CD14-positive monocyte (primary cell): ENCODE results near the gene ETS1. TPM values are rescaled to one million over a fixed set of nuclear protein-coding genes. Genes with fewer than 3 reads are reported as not detected.

ENCODE experiments used
- DNase-seq, 3 donors: peaks; one replicate each; pipeline ENCODE4 v3.0.0-alpha.2; 2011 to 2022
- H2AFZ ChIP-seq: 2 replicates; pipeline ENCODE4 v1.6.0; 2012; ENCODE audit warnings: mild to moderate bottlenecking, low read depth, low read length, inconsistent platforms; ENCODE audit not compliant: insufficient read depth, poor library complexity, severe bottlenecking
- H3K27ac ChIP-seq, 2 donors: 1 replicate in 1 of 2; 2 replicates in 1 of 2; pipeline ENCODE4 v1.5.1; 2012 to 2013; ENCODE audit warnings: low read length in 2 of 2, control low read depth in 1 of 2, inconsistent platforms in 1 of 2, low read depth in 1 of 2, mild to moderate bottlenecking in 1 of 2
- H3K27me3 ChIP-seq, 2 donors: one replicate each; pipeline versions ENCODE4 v1.6.0 to v1.6.1; 2011 to 2013; ENCODE audit warnings: low read length in 2 of 2; ENCODE audit not compliant: control insufficient read depth in 2 of 2, insufficient read depth in 2 of 2
- H3K36me3 ChIP-seq, 2 donors: replicated peaks in 1 of 2; 1 replicate in 1 of 2; 2 replicates in 1 of 2; pipeline versions ENCODE4 v1.5.1 to v1.6.1; 2012 to 2013; ENCODE audit warnings: low read length in 2 of 2, control low read depth in 1 of 2, inconsistent platforms in 1 of 2, mild to moderate bottlenecking in 1 of 2; ENCODE audit not compliant: insufficient read depth in 2 of 2, control insufficient read depth in 1 of 2
- H3K4me1 ChIP-seq, 2 donors: 1 replicate in 1 of 2; 2 replicates in 1 of 2; pipeline versions ENCODE4 v1.5.1 to v1.6.1; 2012 to 2013; ENCODE audit warnings: low read length in 2 of 2, control low read depth in 1 of 2, inconsistent platforms in 1 of 2, mild to moderate bottlenecking in 1 of 2, moderate library complexity in 1 of 2; ENCODE audit not compliant: insufficient read depth in 2 of 2, control insufficient read depth in 1 of 2
- H3K4me2 ChIP-seq: replicated peaks from 2 replicates; pipeline ENCODE3; 2012; ENCODE audit warnings: low read length, moderate library complexity, mild to moderate bottlenecking; ENCODE audit not compliant: poor library complexity, severe bottlenecking; ENCODE audit errors: extremely low read depth
- H3K4me3 ChIP-seq, 3 experiments: fragments of 200-600 bp in 1 of 3; sonication (generic) in 1 of 3; replicated peaks in 1 of 3; 1 replicate in 2 of 3; 2 replicates in 1 of 3; pipeline ENCODE4 v1.5.1; 2011 to 2013; ENCODE audit warnings: low read length in 3 of 3, mild to moderate bottlenecking in 3 of 3, control low read depth in 2 of 3, low read depth in 2 of 3, inconsistent platforms in 1 of 3, moderate library complexity in 1 of 3
- H3K79me2 ChIP-seq: 2 replicates; pipeline ENCODE4 v1.6.0; 2012; ENCODE audit warnings: mild to moderate bottlenecking, control low read depth, inconsistent platforms, low read length, moderate library complexity; ENCODE audit not compliant: insufficient read depth
- H3K9ac ChIP-seq: 2 replicates; pipeline ENCODE4 v1.6.0; 2017; ENCODE audit warnings: low read length, mild to moderate bottlenecking; ENCODE audit not compliant: insufficient read depth, poor library complexity, severe bottlenecking
- H3K9me3 ChIP-seq, 2 donors: replicated peaks in 1 of 2; 1 replicate in 1 of 2; 2 replicates in 1 of 2; pipeline versions ENCODE4 v1.5.1 to v1.6.1; 2012 to 2013; ENCODE audit warnings: low read length in 2 of 2, control low read depth in 1 of 2; ENCODE audit not compliant: control insufficient read depth in 1 of 2, insufficient read depth in 1 of 2
- H4K20me1 ChIP-seq: 2 replicates; pipeline ENCODE4 v1.6.0; 2012; ENCODE audit warnings: mild to moderate bottlenecking, low read length, control low read depth, moderate library complexity; ENCODE audit not compliant: insufficient read depth
- H3K27ac Mint-ChIP-seq, 7 donors: one replicate each; pipeline ENCODE4 v1.8.0; 2020; ENCODE audit warnings: mild to moderate bottlenecking in 7 of 7, mixed read lengths in 7 of 7, moderate library complexity in 6 of 7, inconsistent platforms in 2 of 7
- H3K27me3 Mint-ChIP-seq, 3 donors: one replicate each; pipeline ENCODE4 v1.8.0; 2021 to 2022; ENCODE audit warnings: low read depth in 3 of 3, mild to moderate bottlenecking in 3 of 3, mixed read lengths in 3 of 3, moderate library complexity in 3 of 3, inconsistent platforms in 1 of 3
- H3K36me3 Mint-ChIP-seq, 2 donors: one replicate each; pipeline ENCODE4 v1.8.0; 2020; ENCODE audit warnings: mixed read lengths in 2 of 2, inconsistent platforms in 1 of 2, mild to moderate bottlenecking in 1 of 2
- H3K4me1 Mint-ChIP-seq: one replicate; pipeline ENCODE4 v1.8.0; 2020; ENCODE audit warnings: mild to moderate bottlenecking, mixed read lengths
- H3K4me3 Mint-ChIP-seq, 2 donors: one replicate each; pipeline ENCODE4 v1.8.0; 2020; ENCODE audit warnings: mild to moderate bottlenecking in 2 of 2, mixed read lengths in 2 of 2, moderate library complexity in 1 of 2
- H3K9me3 Mint-ChIP-seq, 7 donors: one replicate each; pipeline ENCODE4 v1.8.0; 2020 to 2022; ENCODE audit warnings: mixed read lengths in 7 of 7, mild to moderate bottlenecking in 6 of 7, moderate library complexity in 6 of 7, inconsistent platforms in 2 of 7
- WGBS: methylation state at CpG from one replicate; pipeline ENCODE4 v1.1.5; 2013; ENCODE audit warnings: missing lambda C conversion rate; ENCODE audit not compliant: insufficient coverage; 5-methylcytosine and 5-hydroxymethylcytosine counted together
- intact Hi-C, 2 donors: fragments of 100-400 bp; cut with micrococcal nuclease; formaldehyde crosslinking; loops; one replicate each; pipeline versions ENCODE4 v1.15.0 to v1.15.1; 2023
- polyA plus RNA-seq, 3 donors: library from polyadenylated mRNA; depleted of rRNA in 1 of 3; unstranded in 2 of 3; stranded (reverse) in 1 of 3; fragments of 300-500 nt in 2 of 3; fragments of >200 nt in 1 of 3; fragmentation: Illumina TruSeq in 2 of 3; gene quantifications; 1 replicate in 2 of 3; 2 replicates in 1 of 3; pipeline ENCODE4 v1.2.3, GENCODE V29; 2012 to 2021
- TF ChIP-seq, protein P1 (sequence below): fragments of 200-600 bp; IDR thresholded peaks from one replicate; pipeline ENCODE4 v1.8.0; 2022; ENCODE audit warnings: antibody characterized with exemption, mild to moderate bottlenecking

ETS1 gene
- polyA plus RNA-seq, 3 donors = 0.67 to 1.6 (median 1.6) TPM

DNA sequence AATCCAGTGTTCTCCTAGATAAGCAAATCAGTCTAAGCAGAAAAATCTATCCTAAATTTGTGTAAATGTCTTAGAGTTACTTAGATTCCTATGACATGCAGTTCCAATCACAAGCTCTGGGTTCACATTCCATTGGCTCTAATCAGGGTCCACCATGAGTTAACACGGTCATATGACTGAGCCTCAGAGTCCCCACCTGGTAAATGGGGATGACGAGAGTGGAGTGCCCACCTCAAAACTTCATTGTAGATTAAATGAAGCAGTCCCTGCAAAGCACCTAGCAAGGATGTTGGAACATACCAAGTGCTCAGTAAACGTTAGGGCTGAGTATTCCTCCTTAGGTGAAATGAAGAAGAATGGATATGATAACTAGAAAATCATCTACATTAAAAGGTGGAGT, 3.1 kb downstream of the ETS1 start:
- Mint-ChIP-seq H3K4me1 (peaks cover 49% of the 10 kb centered on the region), H3K4me3 (no peak overlapping the region), H3K27me3 (peaks cover 0 to 4% (median 0%) of the 10 kb centered on the region in 3 donors), H3K36me3 (no peaks in the 10 kb centered on the region), H3K27ac (no peak overlapping the region), H3K9me3 (peaks cover 0 to 2% (median 0%) of the 10 kb centered on the region in 7 donors)
- DNase-seq = no peak
- WGBS = 100% methylated on average over 1 of the region's 3 CpGs
- Histone ChIP-seq H3K4me2 (no peak overlapping the region), H3K4me3 (no peak overlapping the region), H3K27ac (no peak overlapping the region), H3K27me3 (no peaks in the 10 kb centered on the region), H3K36me3 (no peaks in the 10 kb centered on the region), H3K4me1 (peaks cover 38 to 48% of the 10 kb centered on the region in 2 donors), H2AFZ (no peak overlapping the region), H3K9ac (no peak overlapping the region), H3K79me2 (no peaks in the 10 kb centered on the region), H4K20me1 (no peaks in the 10 kb centered on the region), H3K9me3 (no peaks in the 10 kb centered on the region)
- intact Hi-C loops = loop anchor here in 1 of 2 donors (10.0 kb wide), 1 partner anchor 141 kb away; no protein-coding TSS in a partner anchor
- TF ChIP-seq, protein P1, sequence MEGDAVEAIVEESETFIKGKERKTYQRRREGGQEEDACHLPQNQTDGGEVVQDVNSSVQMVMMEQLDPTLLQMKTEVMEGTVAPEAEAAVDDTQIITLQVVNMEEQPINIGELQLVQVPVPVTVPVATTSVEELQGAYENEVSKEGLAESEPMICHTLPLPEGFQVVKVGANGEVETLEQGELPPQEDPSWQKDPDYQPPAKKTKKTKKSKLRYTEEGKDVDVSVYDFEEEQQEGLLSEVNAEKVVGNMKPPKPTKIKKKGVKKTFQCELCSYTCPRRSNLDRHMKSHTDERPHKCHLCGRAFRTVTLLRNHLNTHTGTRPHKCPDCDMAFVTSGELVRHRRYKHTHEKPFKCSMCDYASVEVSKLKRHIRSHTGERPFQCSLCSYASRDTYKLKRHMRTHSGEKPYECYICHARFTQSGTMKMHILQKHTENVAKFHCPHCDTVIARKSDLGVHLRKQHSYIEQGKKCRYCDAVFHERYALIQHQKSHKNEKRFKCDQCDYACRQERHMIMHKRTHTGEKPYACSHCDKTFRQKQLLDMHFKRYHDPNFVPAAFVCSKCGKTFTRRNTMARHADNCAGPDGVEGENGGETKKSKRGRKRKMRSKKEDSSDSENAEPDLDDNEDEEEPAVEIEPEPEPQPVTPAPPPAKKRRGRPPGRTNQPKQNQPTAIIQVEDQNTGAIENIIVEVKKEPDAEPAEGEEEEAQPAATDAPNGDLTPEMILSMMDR = no peak

DNA sequence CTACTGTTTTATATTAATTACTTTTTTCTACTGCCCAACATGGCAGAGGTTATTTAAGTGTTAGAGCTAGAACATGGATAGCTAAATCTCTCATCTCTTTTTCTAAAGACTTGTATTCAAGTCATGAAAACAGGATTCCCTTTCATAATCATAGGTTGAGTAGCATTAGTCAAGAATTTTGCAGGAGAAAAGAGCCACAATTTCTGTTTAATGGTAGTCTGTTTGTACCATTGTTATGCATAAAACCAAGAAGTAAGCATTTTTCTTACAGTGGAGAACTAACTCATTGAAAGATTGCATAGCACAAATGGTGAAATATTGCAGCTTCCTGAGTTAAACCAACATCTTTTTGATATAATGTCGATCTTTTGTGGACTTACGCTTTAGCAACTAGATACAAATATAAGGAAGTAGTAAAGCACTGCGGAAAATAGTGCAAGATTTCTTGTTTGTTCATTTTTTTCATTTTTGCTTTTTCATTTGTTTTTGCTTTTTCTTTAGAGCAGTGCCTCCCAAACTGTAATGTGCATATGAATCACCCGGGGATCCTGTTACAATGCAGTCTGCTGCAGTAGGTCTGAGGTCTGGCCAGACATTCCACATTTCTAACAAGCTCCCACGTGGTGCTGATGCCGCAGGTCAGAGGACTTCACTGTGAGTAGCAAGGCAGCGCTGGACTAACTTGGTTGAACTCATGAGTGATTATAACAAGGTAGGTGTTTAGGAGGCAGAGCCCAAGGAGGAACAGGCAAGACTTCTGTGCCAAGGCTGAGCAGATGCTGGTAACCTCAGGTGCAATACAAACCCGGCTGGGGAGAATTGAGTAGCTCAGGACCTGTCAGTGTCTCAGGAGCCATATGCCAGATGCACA, 4.6 kb downstream of the ETS1 start:
- peak overlapping the region; percentile 75 to 94 (median 86) for H3K27ac Mint-ChIP-seq
- no peaks in the 10 kb centered on the region for H3K36me3 Mint-ChIP-seq
- Histone ChIP-seq H3K36me3 (no peaks in the 10 kb centered on the region), H3K27ac (peak overlapping the region; percentile 12 to 63), H3K4me3 (peak overlapping the region in 1 of 3 experiments; percentile 22), H3K79me2 (no peaks in the 10 kb centered on the region), H3K9me3 (no peaks in the 10 kb centered on the region), H3K27me3 (no peaks in the 10 kb centered on the region), H3K4me2 (peak overlapping the region; percentile 52), H3K9ac (no peak overlapping the region), H2AFZ (no peak overlapping the region), H4K20me1 (no peaks in the 10 kb centered on the region), H3K4me1 (peaks cover 38 to 53% of the 10 kb centered on the region in 2 donors)
- H3K27me3 Mint-ChIP-seq = peaks cover 0 to 4% (median 0%) of the 10 kb centered on the region in 3 donors
- peak; percentile 44 to 75 (median 54) for DNase-seq
- peaks cover 0 to 2% (median 0%) of the 10 kb centered on the region in 7 donors for H3K9me3 Mint-ChIP-seq
- peak overlapping the region; percentile 28 to 86 for H3K4me3 Mint-ChIP-seq
- intact Hi-C loops = loop anchor here in 1 of 2 donors (10.0 kb wide), 1 partner anchor 142 kb away; no protein-coding TSS in a partner anchor
- H3K4me1 Mint-ChIP-seq = peaks cover 53% of the 10 kb centered on the region
- TF ChIP-seq, protein P1 = no peak
- WGBS = 22% methylated on average over 4 of the region's 8 CpGs
